Measurements from ENCODE around the gene VAV2.

- no peak for TF ChIP-seq CTCF (conservative IDR thresholded peaks at IDR 0.05; ENCODE audit: low read depth, low read length)
- TF ChIP-seq EZH2 (IDR thresholded peaks at IDR 0.05; ENCODE audit: low read length, unreplicated experiment), result no peak
- no peak for TF ChIP-seq EZH2phosphoT487 (IDR thresholded peaks at IDR 0.05; ENCODE audit: borderline replicate concordance, low read length)
Observed at GRCh38 chr9:133845440-133845839, 146.7 kb downstream of the VAV2 start.
